Activated CD4-positive, CD25-positive, alpha-beta regulatory T cell treated with anti-CD3 and anti-CD28 coated beads, Interleukin-2, amount 50 U/mL, for 24 hours (primary cell): ENCODE data around the gene TSPAN9.
A peak's percentile ranks its signal among the peaks of the same experiment; 100 is the strongest.

Source experiments
- ATAC-seq, 2 donors: fragments of 150-1000 bp; cut with Tn5 transposase; one replicate each; pipeline ENCODE4 v1.10.0; 2021; ENCODE audit warnings: mild to moderate bottlenecking in 1 of 2, moderate library complexity in 1 of 2

The TSPAN9 gene

GRCh38 chr12:3304436-3305165, 227.4 kb downstream of the TSPAN9 start:
- no peak for ATAC-seq

GRCh38 chr12:3305464-3305863, 228.3 kb downstream of the TSPAN9 start:
- no peak for ATAC-seq

GRCh38 chr12:3305904-3306619, 228.9 kb downstream of the TSPAN9 start:
- no peak for ATAC-seq

GRCh38 chr12:3307389-3307788, 230.2 kb downstream of the TSPAN9 start:
- no peak for ATAC-seq

GRCh38 chr12:3308063-3308462, 230.9 kb downstream of the TSPAN9 start:
- ATAC-seq: no peak

GRCh38 chr12:3308609-3309008, 231.4 kb downstream of the TSPAN9 start:
- no peak for ATAC-seq

- ATAC-seq: no peak
These were observed 232.6 kb downstream of the TSPAN9 start for GRCh38 chr12:3309805-3310204.

GRCh38 chr12:3310271-3311026, 233.3 kb downstream of the TSPAN9 start:
- no peak for ATAC-seq

- no peak for ATAC-seq
These were observed 233.8 kb downstream of the TSPAN9 start for GRCh38 chr12:3311027-3311402.

- no peak for ATAC-seq
These were observed 234.4 kb downstream of the TSPAN9 start for GRCh38 chr12:3311491-3312103.

- no peak for ATAC-seq
These were observed 235.9 kb downstream of the TSPAN9 start for GRCh38 chr12:3313066-3313465.

GRCh38 chr12:3313675-3314663, 236.8 kb downstream of the TSPAN9 start:
- ATAC-seq: peak in 1 of 2 donors; percentile 44

GRCh38 chr12:3315201-3315661, 238.1 kb downstream of the TSPAN9 start:
- ATAC-seq: no peak

- ATAC-seq: no peak
These were observed 239.7 kb downstream of the TSPAN9 start for GRCh38 chr12:3316776-3317480.

GRCh38 chr12:3317481-3317815, 240.3 kb downstream of the TSPAN9 start:
- no peak for ATAC-seq

GRCh38 chr12:3317841-3318501, 240.8 kb downstream of the TSPAN9 start:
- no peak for ATAC-seq

- ATAC-seq: no peak
These were observed 242.7 kb downstream of the TSPAN9 start for GRCh38 chr12:3319723-3320492.

GRCh38 chr12:3320881-3321509, 243.8 kb downstream of the TSPAN9 start:
- ATAC-seq: no peak

- ATAC-seq: no peak
These were observed 244.7 kb downstream of the TSPAN9 start for GRCh38 chr12:3321881-3322280.
